Parathyroid adenoma (tissue), 2 donors: Measurements from ENCODE around the gene EFNA4.

Experiments
- H2AFZ ChIP-seq: fragments of 300-600 bp; sonication (generic); one replicate; pipeline ENCODE4 v1.7.0; 2017; ENCODE audit warnings: antibody characterized with exemption, mild to moderate bottlenecking
- H3K27ac ChIP-seq: fragments of 300-600 bp; sonication (generic); one replicate; pipeline ENCODE4 v1.7.0; 2017
- H3K27me3 ChIP-seq: fragments of 300-600 bp; sonication (generic); one replicate; pipeline ENCODE4 v1.7.0; 2017; ENCODE audit warnings: low read length; ENCODE audit not compliant: control insufficient read depth, insufficient read depth
- H3K36me3 ChIP-seq: fragments of 300-600 bp; sonication (generic); one replicate; pipeline ENCODE4 v1.7.0; 2017; ENCODE audit warnings: low read length; ENCODE audit not compliant: control insufficient read depth, insufficient read depth
- H3K4me1 ChIP-seq: fragments of 300-600 bp; sonication (generic); one replicate; pipeline ENCODE4 v1.7.0; 2017; ENCODE audit warnings: control low read depth
- H3K4me2 ChIP-seq: fragments of 300-600 bp; sonication (generic); one replicate; pipeline ENCODE4 v1.7.0; 2017; ENCODE audit warnings: low read length
- H3K4me3 ChIP-seq: fragments of 300-600 bp; sonication (generic); one replicate; pipeline ENCODE4 v1.7.0; 2017; ENCODE audit warnings: low read depth, low read length
- H3K79me2 ChIP-seq: fragments of 300-600 bp; sonication (generic); one replicate; pipeline ENCODE4 v1.7.0; 2017; ENCODE audit warnings: control low read depth
- H3K9ac ChIP-seq: fragments of 300-600 bp; sonication (generic); one replicate; pipeline ENCODE4 v1.7.0; 2017; ENCODE audit warnings: mild to moderate bottlenecking
- H3K9me3 ChIP-seq: fragments of 300-600 bp; sonication (generic); one replicate; pipeline ENCODE4 v1.7.0; 2017; ENCODE audit warnings: low read length; ENCODE audit not compliant: control insufficient read depth
- TF ChIP-seq, protein P1 (sequence below): fragments of 300-600 bp; sonication (generic); IDR thresholded peaks from one replicate; pipeline ENCODE4 v1.7.0; 2017; ENCODE audit warnings: antibody characterized with exemption, mild to moderate bottlenecking
- donor health status: primary hyperparathyroidism.

The EFNA4 gene

DNA sequence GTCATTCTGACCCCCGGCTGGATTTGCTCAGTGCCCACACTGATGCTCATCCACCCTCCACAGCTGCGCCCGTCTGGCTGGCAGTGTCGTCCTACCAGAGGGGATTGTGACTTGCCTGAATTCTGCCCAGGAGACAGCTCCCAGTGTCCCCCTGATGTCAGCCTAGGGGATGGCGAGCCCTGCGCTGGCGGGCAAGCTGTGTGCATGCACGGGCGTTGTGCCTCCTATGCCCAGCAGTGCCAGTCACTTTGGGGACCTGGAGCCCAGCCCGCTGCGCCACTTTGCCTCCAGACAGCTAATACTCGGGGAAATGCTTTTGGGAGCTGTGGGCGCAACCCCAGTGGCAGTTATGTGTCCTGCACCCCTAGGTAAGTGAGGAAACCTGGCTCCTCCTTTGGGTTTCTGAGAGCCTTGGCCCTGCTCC lies 5.7 kb upstream of the EFNA4 start:
- Histone ChIP-seq H3K9me3 (no peaks in the 10 kb centered on the region), H3K27ac (no peak overlapping the region), H3K79me2 (no peaks in the 10 kb centered on the region), H3K4me3 (no peak overlapping the region), H2AFZ (no peak overlapping the region), H3K4me1 (peaks cover 2% of the 10 kb centered on the region), H3K36me3 (no peaks in the 10 kb centered on the region), H3K4me2 (no peak overlapping the region), H3K27me3 (no peaks in the 10 kb centered on the region), H3K9ac (no peak overlapping the region)
- TF ChIP-seq, protein P1, sequence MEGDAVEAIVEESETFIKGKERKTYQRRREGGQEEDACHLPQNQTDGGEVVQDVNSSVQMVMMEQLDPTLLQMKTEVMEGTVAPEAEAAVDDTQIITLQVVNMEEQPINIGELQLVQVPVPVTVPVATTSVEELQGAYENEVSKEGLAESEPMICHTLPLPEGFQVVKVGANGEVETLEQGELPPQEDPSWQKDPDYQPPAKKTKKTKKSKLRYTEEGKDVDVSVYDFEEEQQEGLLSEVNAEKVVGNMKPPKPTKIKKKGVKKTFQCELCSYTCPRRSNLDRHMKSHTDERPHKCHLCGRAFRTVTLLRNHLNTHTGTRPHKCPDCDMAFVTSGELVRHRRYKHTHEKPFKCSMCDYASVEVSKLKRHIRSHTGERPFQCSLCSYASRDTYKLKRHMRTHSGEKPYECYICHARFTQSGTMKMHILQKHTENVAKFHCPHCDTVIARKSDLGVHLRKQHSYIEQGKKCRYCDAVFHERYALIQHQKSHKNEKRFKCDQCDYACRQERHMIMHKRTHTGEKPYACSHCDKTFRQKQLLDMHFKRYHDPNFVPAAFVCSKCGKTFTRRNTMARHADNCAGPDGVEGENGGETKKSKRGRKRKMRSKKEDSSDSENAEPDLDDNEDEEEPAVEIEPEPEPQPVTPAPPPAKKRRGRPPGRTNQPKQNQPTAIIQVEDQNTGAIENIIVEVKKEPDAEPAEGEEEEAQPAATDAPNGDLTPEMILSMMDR = no peak

GRCh38 chr1:155060736-155061135 lies 2.8 kb upstream of the EFNA4 start:
- Histone ChIP-seq H3K4me3 (no peak overlapping the region), H2AFZ (no peak overlapping the region), H3K9ac (no peak overlapping the region), H3K36me3 (no peaks in the 10 kb centered on the region), H3K79me2 (no peaks in the 10 kb centered on the region), H3K27me3 (no peaks in the 10 kb centered on the region), H3K4me2 (no peak overlapping the region), H3K4me1 (peaks cover 8% of the 10 kb centered on the region), H3K9me3 (no peaks in the 10 kb centered on the region), H3K27ac (no peak overlapping the region)
- TF ChIP-seq, protein P1 = no peak

DNA sequence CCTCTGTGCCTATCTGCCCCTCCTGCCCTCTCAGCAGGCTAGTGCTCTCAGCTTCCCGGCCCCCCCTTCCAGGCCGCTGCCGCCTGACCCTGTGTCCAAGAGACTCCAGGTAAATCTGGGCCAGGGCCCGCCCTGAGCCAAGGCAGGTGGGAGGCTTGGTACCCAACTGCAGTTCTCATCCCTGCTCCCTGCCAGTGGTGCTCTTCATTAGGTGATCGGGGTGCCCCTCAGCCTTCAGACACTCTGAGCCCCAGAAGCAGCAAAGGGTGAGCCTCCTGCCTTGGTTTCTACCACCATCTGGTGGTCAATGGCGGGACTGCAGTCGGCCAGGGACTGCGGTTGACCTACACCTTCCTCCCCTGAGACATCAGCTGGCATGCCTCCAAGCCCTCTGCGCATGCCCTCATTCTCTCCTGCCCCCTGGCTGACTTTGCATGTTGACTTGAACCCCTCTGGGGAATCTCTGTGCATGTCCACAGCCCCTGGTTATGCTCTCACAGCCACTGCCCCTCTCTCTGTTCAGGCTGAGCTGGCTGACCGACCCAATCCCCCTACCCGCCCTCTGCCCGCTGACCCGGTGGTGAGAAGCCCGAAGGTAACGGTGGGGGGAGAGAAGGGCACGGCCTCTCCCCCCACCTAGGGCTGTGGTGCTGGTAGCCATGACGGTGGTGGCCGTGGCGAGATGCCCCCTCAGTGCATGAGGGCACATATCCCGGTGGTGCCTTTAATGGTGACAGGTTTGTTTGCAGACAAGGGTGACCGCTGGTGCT lies 2.0 kb upstream of the EFNA4 start:
- Histone ChIP-seq H3K9me3 (no peaks in the 10 kb centered on the region), H3K79me2 (no peaks in the 10 kb centered on the region), H2AFZ (no peak overlapping the region), H3K27ac (no peak overlapping the region), H3K4me1 (peaks cover 8% of the 10 kb centered on the region), H3K36me3 (no peaks in the 10 kb centered on the region), H3K4me3 (no peak overlapping the region), H3K9ac (no peak overlapping the region), H3K4me2 (peak overlapping the region; percentile 61), H3K27me3 (no peaks in the 10 kb centered on the region)
- TF ChIP-seq, protein P1 = peak; percentile 92

- no peaks in the 10 kb centered on the region for H3K9me3 ChIP-seq
- no peak overlapping the region for H3K9ac ChIP-seq
- no peaks in the 10 kb centered on the region for H3K27me3 ChIP-seq
- H3K4me1 ChIP-seq = peaks cover 8% of the 10 kb centered on the region
- H3K27ac ChIP-seq = no peak overlapping the region
- H2AFZ ChIP-seq = no peak overlapping the region
- peak overlapping the region; percentile 93 for H3K4me2 ChIP-seq
- no peaks in the 10 kb centered on the region for H3K36me3 ChIP-seq
- TF ChIP-seq, protein P1 = no peak
- H3K79me2 ChIP-seq = no peaks in the 10 kb centered on the region
- H3K4me3 ChIP-seq = no peak overlapping the region
Observed at GRCh38 chr1:155062151-155062686, 1.3 kb upstream of the EFNA4 start.
